Duodenal mucosa (tissue), 2 donors: Measurements from ENCODE around the gene WDR33.

Source experiments
- H3K27ac ChIP-seq: one replicate; pipeline ENCODE4 v1.7.0; 2013; ENCODE audit warnings: low read depth, low read length
- H3K27me3 ChIP-seq, 2 donors: one replicate each; pipeline ENCODE4 v1.7.0; 2013; ENCODE audit warnings: low read length in 2 of 2, control low read depth in 1 of 2; ENCODE audit not compliant: insufficient read depth in 2 of 2, control insufficient read depth in 1 of 2
- H3K36me3 ChIP-seq, 2 donors: one replicate each; pipeline ENCODE4 v1.7.0; 2013; ENCODE audit warnings: low read length in 2 of 2, control low read depth in 1 of 2; ENCODE audit not compliant: insufficient read depth in 2 of 2, control insufficient read depth in 1 of 2
- H3K4me1 ChIP-seq, 2 donors: one replicate each; pipeline ENCODE4 v1.7.0; 2013; ENCODE audit warnings: low read length in 2 of 2, control low read depth in 1 of 2; ENCODE audit not compliant: insufficient read depth in 2 of 2, control insufficient read depth in 1 of 2
- H3K4me3 ChIP-seq, 2 donors: one replicate each; pipeline ENCODE4 v1.7.0; 2013; ENCODE audit warnings: low read length in 2 of 2, low read depth in 1 of 2
- H3K9ac ChIP-seq, 2 donors: one replicate each; pipeline ENCODE4 v1.7.0; 2013; ENCODE audit warnings: low read length in 2 of 2, low read depth in 1 of 2
- H3K9me3 ChIP-seq, 2 donors: one replicate each; pipeline ENCODE4 v1.7.0; 2013; ENCODE audit warnings: low read length in 2 of 2, control low read depth in 1 of 2; ENCODE audit not compliant: control insufficient read depth in 1 of 2

WDR33 gene

DNA sequence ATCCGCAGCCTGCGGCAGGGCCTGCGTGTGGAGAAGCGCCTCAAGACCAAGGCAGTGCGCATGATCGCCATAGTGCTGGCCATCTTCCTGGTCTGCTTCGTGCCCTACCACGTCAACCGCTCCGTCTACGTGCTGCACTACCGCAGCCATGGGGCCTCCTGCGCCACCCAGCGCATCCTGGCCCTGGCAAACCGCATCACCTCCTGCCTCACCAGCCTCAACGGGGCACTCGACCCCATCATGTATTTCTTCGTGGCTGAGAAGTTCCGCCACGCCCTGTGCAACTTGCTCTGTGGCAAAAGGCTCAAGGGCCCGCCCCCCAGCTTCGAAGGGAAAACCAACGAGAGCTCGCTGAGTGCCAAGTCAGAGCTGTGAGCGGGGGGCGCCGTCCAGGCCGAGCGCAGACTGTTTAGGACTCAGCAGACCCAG lies 159.6 kb downstream of the WDR33 start:
- H3K9ac ChIP-seq: no peak overlapping the region
- H3K27ac ChIP-seq: no peak overlapping the region
- H3K36me3 ChIP-seq: no peaks in the 10 kb centered on the region
- no peak overlapping the region for H3K4me3 ChIP-seq
- H3K9me3 ChIP-seq: no peaks in the 10 kb centered on the region
- H3K4me1 ChIP-seq: peaks cover 0 to 4% of the 10 kb centered on the region in 2 donors
- H3K27me3 ChIP-seq: no peaks in the 10 kb centered on the region
